Peyer's patch (tissue), 4 donors: ENCODE data around the gene BCKDHA. TPM values are rescaled to one million over a fixed set of nuclear protein-coding genes. Genes with fewer than 3 reads are reported as not detected.

Experiments used
- DNase-seq, 3 donors: peaks; one replicate each; pipeline ENCODE4 v3.0.0-alpha.2; 2017 to 2019
- H3K27ac ChIP-seq, 4 donors: fragments of 200-600 bp; sonication (generic); one replicate each; pipeline ENCODE4 v1.5.1; 2016 to 2019
- H3K27me3 ChIP-seq, 2 donors: fragments of 200-600 bp; sonication (generic); one replicate each; pipeline ENCODE4 v1.5.1; 2019
- H3K36me3 ChIP-seq, 3 donors: fragments of 200-600 bp; sonication (generic); one replicate each; pipeline ENCODE4 v1.5.1; 2016 to 2019
- H3K4me1 ChIP-seq, 4 donors: fragments of 200-600 bp; sonication (generic); one replicate each; pipeline ENCODE4 v1.5.1; 2016 to 2019
- H3K4me3 ChIP-seq, 4 donors: fragments of 200-600 bp; sonication (generic); 1 replicate in 3 of 4; 2 replicates in 1 of 4; pipeline ENCODE4 v1.5.1; 2016 to 2019; ENCODE audit warnings: mild to moderate bottlenecking in 1 of 4
- H3K9me3 ChIP-seq, 4 donors: fragments of 200-600 bp; sonication (generic); one replicate each; pipeline ENCODE4 v1.5.1; 2016 to 2019; ENCODE audit warnings: mild to moderate bottlenecking in 1 of 4
- CTCF ChIP-seq, 6 experiments: fragments of 450-650 bp in 4 of 6; fragments of 200-600 bp in 2 of 6; sonication (generic) in 1 of 6; IDR thresholded peaks; one replicate each; pipeline ENCODE4 v1.5.1; 2017 to 2019; ENCODE audit warnings: antibody characterized with exemption in 6 of 6, mild to moderate bottlenecking in 3 of 6, moderate library complexity in 1 of 6
- POLR2A ChIP-seq, 2 donors: fragments of 450-650 bp; IDR thresholded peaks; one replicate each; pipeline ENCODE4 v1.5.1; 2017; ENCODE audit warnings: antibody characterized with exemption in 2 of 2, mild to moderate bottlenecking in 2 of 2, moderate library complexity in 2 of 2
- total RNA-seq, 4 donors: library from RNA; depleted of rRNA; stranded (reverse); fragments of >200 nt; gene quantifications; one replicate each; pipeline ENCODE4 v1.1.0, GENCODE V29; 2016

BCKDHA gene
- total RNA-seq, 4 donors from 2014 or later: 23.9 to 41.7 (median 30.7) TPM

- Histone ChIP-seq H3K4me1 (peaks cover 0 to 29% (median 3%) of the 10 kb centered on the region in 4 donors), H3K27ac (peak overlapping the region in 2 of 4 donors; percentile 14 to 17), H3K36me3 (peaks cover 0 to 37% (median 0%) of the 10 kb centered on the region in 3 donors), H3K27me3 (no peaks in the 10 kb centered on the region), H3K9me3 (no peaks in the 10 kb centered on the region), H3K4me3 (no peak overlapping the region)
- no peak for TF ChIP-seq CTCF (IDR thresholded peaks at IDR 0.05)
- no peak for TF ChIP-seq POLR2A (IDR thresholded peaks at IDR 0.05)
- no peak for DNase-seq
Measured at GRCh38 chr19:41409288-41409687, 11.7 kb downstream of the BCKDHA start.

GRCh38 chr19:41410336-41411054 lies 12.9 kb downstream of the BCKDHA start:
- DNase-seq: no peak
- H3K27ac ChIP-seq: peak overlapping the region in 1 of 4 donors; percentile 39

GRCh38 chr19:41411100-41411967 lies 13.7 kb downstream of the BCKDHA start:
- no peaks in the 10 kb centered on the region for H3K9me3 ChIP-seq
- H3K27me3 ChIP-seq: no peaks in the 10 kb centered on the region
- no peak overlapping the region for H3K27ac ChIP-seq
- DNase-seq: no peak
- peaks cover 0 to 42% (median 3%) of the 10 kb centered on the region in 4 donors for H3K4me1 ChIP-seq
- no peak overlapping the region for H3K4me3 ChIP-seq
- H3K36me3 ChIP-seq: peaks cover 0 to 52% (median 0%) of the 10 kb centered on the region in 3 donors
- no peak for TF ChIP-seq CTCF (IDR thresholded peaks at IDR 0.05)
- no peak for TF ChIP-seq POLR2A (IDR thresholded peaks at IDR 0.05)

More at GRCh38 chr19:41410336-41411054, 12.9 kb downstream of the BCKDHA start:
- peaks cover 0 to 41% (median 3%) of the 10 kb centered on the region in 4 donors for H3K4me1 ChIP-seq
- no peak overlapping the region for H3K4me3 ChIP-seq
- no peaks in the 10 kb centered on the region for H3K9me3 ChIP-seq
- no peak for TF ChIP-seq CTCF (IDR thresholded peaks at IDR 0.05)
- TF ChIP-seq POLR2A (IDR thresholded peaks at IDR 0.05): no peak
- H3K36me3 ChIP-seq: peaks cover 0 to 49% (median 0%) of the 10 kb centered on the region in 3 donors
- H3K27me3 ChIP-seq: no peaks in the 10 kb centered on the region

GRCh38 chr19:41411968-41412265 lies 14.3 kb downstream of the BCKDHA start:
- H3K27me3 ChIP-seq: no peaks in the 10 kb centered on the region
- DNase-seq: no peak
- H3K9me3 ChIP-seq: no peaks in the 10 kb centered on the region
- H3K27ac ChIP-seq: no peak overlapping the region
- H3K4me1 ChIP-seq: peaks cover 0 to 42% (median 3%) of the 10 kb centered on the region in 4 donors
- TF ChIP-seq POLR2A (IDR thresholded peaks at IDR 0.05) (no peak), CTCF (IDR thresholded peaks at IDR 0.05) (no peak)
- H3K36me3 ChIP-seq: peaks cover 0 to 58% (median 0%) of the 10 kb centered on the region in 3 donors
- no peak overlapping the region for H3K4me3 ChIP-seq

GRCh38 chr19:41412953-41413352 lies 15.3 kb downstream of the BCKDHA start:
- Histone ChIP-seq H3K36me3 (peaks cover 0 to 65% (median 0%) of the 10 kb centered on the region in 3 donors), H3K4me1 (peaks cover 0 to 41% (median 3%) of the 10 kb centered on the region in 4 donors), H3K9me3 (no peaks in the 10 kb centered on the region), H3K27me3 (no peaks in the 10 kb centered on the region), H3K4me3 (no peak overlapping the region), H3K27ac (no peak overlapping the region)
- TF ChIP-seq POLR2A (IDR thresholded peaks at IDR 0.05): no peak
- no peak for TF ChIP-seq CTCF (IDR thresholded peaks at IDR 0.05)
- DNase-seq: no peak
